ENCODE data around the gene ARSB.

The ARSB gene

DNA sequence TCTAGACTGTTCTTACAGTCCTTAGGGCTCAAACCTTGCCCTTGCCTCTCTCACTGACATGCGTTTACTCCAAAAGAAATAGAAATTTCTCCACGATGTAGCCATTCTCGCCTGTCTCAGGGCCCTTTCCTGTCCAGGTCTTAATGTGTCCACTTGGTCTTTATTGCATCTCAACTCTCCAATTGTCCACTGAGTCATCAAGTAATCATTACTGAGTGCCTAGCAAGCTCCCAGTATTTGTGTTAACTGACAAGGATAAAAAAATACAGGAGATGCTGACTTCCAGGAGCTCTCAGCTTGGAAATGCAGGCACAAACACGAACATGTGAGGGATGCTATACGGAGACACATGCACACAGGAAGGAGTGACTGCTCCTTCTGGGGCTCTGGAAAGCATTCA lies 147.3 kb downstream of the ARSB start:
- DNase-seq (ENCODE audit: low read depth in 2 of 2), result no peak

DNA sequence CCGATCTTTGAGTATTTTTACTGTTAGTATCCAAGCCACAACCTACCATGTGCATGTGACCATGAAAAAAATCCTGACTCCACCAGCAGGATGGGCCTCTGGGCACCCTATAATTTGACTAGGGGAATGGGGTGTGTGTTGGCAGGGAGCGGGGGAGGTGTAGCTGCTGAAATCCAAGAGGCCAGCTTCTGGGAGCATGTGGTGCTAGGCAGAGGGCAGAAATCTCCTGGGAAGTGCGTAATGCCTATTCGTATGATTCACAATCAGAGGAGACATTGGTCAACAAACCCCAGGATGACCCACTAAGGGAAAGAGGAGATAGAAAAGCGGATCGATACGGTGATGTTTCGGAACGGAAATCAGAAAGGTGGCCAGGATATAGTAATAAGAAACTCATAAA lies 149.9 kb downstream of the ARSB start:
- DNase-seq (ENCODE audit: low read depth in 2 of 2), result no peak

DNA sequence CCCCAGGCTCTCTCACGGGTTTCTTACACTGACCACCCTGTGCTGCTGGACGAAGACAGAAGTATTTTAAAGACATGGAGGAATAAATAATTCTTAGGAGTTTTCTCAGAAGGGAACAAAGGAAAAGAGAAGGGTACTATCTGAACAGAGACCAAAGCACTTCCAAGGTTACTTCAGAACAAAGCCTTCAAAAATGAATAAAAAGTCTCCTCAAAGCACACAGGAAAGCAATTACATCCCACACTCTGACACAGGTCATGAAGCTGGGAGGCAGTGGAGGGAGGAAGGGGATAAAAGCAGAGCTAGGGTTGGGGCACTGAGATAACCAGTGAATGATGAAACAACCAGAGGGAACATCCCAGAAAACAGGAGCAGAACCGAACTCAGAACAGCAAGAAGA lies 151.8 kb downstream of the ARSB start:
- DNase-seq (ENCODE audit: low read depth in 2 of 2), result no peak

DNA sequence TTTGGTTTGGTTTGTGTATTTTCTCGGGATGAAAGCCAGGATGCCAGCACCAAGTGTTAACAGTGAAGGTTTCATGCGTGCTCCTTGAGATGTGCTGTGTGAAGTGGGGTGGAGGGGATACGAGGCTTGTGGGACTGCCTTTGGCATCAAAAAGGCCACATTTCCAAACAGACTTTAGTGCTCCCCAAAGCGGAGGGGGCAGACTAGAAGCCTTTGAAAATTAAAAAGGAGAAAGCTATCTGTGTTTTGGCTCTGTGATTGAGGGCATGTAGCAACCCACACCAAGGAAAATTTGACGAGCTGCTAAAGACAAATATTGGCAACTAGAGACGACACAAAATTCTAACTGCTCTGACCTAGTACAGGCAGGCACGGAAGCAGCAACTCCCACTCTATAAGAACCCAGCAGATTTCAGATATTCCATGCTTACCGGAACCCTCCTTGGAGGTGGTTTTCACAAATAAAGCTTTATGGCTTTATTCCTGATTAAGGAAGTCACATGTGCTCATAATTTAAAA lies 154.5 kb downstream of the ARSB start:
- DNase-seq (ENCODE audit: low read depth in 2 of 2), result no peak

DNA sequence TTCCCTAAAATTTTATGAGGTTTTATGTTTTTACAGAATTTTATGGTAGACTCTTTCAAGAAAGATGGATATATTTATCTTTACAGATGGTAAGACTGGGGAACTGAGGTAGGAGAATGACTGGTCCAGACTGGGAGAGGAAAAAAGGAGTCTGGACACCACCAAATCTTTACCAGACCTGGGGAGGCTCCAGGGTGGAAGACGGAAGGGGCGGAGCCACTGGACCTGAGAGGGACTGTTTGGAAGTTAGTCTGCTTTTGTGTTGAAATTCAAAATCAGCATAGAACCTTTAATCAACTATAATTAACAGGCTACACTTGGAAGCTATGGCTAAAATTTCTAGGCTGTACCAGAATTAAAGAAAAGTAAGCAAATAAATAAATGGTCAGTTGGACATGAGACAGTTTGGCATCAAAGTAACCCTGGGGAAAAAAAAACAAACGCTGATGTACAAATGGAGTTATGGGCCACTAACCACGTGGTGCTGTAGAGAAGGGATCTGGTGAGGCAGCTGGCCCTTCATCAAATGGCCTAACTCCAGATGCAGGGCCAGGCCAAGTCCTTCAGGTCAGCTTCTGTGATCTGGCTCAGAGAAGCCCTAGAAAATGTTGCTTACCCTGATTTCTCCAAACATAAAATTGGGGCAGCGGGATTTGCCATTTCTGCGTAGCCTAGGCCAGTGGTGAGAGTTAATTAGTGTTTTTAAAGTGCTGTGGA lies 155.1 kb downstream of the ARSB start:
- DNase-seq (ENCODE audit: low read depth in 2 of 2), result no peak

DNA sequence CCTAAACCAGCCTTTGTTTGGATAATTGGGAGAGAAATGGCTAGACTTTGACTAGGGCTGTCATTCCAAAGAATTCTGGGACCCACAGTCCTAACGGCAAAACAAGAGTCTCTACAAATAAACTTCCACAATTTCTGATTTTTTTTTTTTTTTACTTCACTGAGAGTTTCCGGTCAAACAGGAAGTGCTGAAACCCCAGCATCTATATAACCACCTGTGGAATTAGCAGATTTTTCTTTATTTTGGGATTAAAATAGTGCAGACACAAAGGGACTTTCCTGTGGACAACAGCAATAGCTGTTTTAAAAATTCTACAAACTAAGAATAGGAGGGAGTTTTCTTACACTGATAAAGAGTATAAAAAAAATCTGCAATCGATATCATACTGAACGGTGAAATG lies 157.4 kb downstream of the ARSB start:
- DNase-seq (ENCODE audit: low read depth in 2 of 2), result no peak

DNA sequence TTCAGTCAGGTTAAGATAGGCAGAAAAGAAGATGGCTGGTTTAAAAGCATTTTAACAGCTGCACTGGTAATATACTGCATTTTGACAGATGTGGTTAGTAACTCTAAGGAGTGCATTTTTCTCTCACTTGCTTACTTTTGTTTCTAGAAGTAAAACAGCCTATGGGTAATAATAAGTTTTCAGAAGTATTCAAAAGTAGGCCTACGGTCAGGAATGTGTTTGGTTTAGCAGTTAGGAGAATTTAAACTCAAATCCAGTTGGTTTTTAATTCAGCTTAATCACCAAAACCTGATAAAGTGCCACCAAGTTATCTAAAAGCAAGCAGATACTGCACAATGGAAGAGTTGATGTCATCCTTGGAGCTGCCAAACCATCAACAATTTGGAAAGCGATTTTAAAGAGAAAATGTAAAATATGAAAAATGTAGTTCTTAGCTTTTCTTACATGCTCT lies 160.3 kb downstream of the ARSB start:
- no peak for DNase-seq (ENCODE audit: low read depth in 2 of 2)

DNA sequence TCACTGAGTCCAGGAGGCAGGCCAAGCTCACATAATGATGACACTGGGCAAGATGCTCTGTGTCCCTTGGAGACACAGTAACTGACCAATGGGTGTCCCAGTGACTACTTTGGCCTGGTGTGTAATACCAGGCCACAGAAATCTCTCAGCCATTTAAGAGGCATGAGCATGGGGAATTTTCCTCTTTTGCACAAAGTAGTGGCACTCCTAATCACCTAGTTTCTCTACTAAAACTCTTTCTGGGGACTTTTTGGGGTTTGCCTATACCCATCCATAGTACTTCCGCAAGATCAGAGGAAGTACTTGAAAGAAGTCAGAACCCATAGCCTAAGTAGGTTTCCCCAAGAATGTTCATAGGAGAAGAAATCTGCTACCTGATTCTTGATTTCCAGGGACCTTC lies 161.9 kb downstream of the ARSB start:
- DNase-seq (ENCODE audit: low read depth in 2 of 2), result no peak

DNA sequence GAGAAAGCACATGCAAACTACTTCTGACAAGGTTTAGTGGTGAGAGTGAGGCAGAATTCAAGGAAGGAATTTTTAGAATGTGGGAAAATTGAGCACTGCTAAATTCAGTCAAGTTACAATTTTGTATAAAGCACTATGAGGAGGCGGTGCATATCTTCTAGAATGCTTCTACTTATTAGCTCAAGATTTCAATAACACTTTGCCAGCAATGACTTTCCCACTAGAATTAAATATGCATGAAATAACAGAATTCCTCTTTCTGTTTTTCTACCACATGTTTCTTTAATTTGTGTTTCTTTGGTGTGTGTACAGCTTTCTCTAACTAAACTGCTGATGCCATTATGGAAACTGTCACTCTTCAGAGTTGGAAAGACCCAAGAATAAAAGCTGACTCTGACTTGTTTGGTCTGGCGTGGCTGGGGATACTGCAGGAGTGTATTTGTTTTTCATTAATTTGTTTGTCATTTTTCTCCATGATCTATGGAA lies 163.5 kb downstream of the ARSB start:
- no peak for DNase-seq (ENCODE audit: low read depth in 2 of 2)

DNA sequence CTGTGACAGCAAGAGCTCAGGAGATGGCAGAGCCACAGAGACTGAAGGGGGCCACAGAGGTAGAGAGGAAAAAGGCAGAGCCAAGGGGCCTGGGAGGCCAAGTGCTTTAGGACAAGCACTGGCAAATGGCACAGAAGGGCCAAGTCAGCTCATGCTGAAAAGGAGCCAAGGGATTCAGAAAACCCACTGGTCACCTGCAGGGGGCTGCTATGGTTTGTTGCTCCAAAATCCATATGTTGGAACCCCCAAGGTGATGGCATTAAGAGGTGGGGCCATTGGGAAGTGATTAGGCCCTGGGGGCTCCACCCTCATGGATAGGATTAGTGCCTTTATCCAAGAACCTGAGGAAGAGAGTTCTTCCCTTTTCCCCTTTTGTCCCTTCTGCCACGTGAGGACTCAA lies 165.4 kb downstream of the ARSB start:
- DNase-seq (ENCODE audit: low read depth in 2 of 2), result no peak

DNA sequence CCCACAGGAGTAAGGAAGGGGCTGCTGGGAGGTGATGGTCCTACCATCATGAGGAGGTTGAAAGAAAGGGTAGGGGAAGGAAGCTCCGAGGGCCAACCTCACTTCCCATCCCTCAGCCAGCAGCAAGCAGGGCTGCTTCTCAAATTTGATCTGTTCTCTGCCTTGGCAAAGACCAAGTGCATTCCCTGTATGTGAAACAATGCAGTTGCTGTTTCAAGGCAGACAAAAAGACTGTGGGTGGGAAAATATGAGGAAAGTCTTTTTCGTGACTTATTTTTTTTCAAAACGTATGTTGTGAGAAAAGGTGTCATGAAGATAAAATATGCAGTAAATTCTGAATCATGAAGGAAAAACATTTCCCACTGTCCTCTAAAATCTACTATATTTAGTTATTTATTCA lies 165.9 kb downstream of the ARSB start:
- DNase-seq (ENCODE audit: low read depth in 2 of 2), result no peak

DNA sequence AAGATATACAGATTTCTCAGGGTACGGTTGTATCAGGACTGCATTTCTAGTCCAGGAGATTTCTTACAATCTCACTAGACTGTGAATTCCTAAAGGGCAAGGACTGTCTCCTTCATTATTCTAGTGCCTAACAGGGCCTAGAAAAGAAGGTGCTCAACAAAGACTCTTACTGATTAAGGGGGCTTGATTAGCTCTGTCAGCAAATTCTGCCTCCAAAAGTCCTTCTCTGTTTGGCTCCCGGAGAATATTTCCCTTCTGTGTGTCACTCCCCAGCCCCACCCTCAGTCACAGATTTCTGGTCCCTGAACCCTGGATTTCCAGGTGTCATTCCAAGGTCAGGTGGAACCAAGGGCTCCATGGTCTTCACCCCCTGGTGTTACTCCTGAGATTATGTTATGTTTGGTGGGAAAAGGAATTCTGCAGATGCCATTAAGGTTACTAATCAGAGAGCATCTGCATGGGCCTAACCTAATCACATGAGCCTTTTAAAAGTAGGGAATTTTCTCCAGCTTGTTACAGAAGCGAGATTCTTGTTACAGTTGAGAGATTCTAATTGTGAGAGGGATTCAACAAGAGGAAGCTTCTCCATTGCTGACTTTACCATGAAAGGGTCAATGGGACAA lies 168.9 kb downstream of the ARSB start:
- DNase-seq (ENCODE audit: low read depth in 2 of 2), result no peak

DNA sequence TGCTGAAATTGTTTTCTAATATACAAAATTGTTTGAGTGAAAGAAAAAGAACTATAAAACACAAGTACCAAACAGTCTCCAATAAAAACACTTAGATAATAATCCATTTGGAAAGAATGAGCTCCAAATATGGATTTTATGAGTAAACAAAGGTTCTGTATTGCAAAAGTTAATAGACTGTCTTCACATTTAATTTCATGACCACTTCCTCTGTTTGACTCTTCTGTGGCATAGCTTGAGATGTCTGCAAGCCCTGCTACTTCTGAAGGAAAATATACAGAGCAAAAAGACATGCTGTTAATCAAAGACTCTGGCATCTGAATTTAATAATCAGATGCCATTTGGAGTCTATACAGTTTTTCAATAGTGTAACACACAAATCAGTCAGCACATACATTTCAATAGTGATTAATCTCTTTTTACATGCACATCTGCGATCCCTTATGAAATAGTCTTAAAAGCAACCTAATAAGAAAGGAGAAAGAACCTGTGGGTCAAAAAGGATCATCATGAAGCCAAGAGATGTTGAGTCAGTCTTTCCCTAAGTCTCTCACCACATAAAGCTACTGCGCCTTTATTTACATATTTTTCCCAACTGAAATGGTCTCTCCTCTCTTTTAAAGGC lies 171.1 kb downstream of the ARSB start:
- DNase-seq (ENCODE audit: low read depth in 2 of 2), result no peak

DNA sequence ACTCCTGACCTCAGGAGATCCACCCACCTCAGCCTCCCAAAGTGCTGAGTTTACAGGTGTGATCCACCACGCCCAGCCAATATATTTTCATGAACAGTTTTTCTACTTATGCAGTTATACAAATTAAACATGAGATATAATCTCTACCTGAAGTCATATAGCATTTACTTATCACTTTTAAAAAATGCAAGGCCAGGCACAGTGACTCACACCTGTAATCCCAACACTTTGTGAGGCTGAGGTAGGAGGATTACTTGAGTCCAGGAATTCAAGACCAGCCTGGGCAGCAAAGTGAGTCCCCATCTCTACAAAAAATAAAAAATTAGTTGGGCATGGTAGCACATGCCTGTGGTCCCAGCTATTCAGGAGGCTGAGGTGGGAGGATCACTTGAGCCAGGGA lies 171.8 kb downstream of the ARSB start:
- DNase-seq (ENCODE audit: low read depth in 2 of 2), result no peak

DNA sequence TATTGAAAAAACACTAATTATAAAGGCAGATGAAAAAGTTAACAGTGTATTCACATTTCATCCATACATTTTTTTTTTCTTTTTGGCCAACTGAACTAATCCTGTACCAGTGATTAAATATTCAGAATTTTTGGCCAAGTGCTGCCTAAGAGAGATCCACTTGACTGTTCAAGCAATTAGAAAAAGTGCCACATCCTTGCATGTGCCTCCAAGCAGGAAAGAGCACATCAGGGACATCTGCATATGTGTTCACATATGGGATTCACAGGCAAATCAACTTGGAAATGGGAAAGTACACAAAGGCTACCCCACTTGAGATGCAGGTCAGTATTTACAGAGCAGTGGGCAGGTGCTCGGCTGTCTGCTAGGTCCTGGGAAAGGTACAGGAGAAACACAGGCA lies 173.2 kb downstream of the ARSB start:
- DNase-seq (ENCODE audit: low read depth in 2 of 2), result no peak

DNA sequence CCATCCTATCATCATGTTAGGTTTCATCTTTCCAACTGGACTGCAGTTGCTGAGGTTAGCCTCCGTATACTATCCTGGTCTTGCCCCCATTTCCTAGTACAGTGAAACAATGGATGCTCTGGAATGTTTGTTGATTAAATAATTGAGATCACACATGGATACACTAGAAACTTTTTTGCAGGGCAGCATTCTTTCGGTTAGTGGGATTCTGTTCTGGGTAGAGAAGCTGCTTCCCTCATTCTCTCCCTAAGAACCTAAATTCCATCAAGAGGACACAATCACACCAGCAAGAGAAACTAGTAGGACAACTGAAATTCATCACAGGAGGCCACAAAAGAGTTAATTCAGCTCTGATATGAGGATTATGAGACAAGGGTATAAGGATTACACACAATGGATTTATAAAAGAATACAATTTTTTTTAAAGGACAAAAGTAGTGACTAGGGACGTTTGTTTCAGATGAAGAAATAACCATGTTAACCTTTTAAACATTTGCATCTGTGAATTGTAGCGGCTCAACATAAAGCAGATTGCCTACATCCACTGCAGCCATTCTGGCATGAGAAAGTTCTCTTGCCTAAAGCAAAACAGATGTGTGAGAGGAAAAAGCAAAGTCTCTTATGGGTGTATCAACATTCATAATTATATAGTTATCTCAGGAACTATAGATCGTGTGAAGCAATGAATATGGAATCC lies 173.8 kb downstream of the ARSB start:
- DNase-seq (ENCODE audit: low read depth in 2 of 2), result no peak

DNA sequence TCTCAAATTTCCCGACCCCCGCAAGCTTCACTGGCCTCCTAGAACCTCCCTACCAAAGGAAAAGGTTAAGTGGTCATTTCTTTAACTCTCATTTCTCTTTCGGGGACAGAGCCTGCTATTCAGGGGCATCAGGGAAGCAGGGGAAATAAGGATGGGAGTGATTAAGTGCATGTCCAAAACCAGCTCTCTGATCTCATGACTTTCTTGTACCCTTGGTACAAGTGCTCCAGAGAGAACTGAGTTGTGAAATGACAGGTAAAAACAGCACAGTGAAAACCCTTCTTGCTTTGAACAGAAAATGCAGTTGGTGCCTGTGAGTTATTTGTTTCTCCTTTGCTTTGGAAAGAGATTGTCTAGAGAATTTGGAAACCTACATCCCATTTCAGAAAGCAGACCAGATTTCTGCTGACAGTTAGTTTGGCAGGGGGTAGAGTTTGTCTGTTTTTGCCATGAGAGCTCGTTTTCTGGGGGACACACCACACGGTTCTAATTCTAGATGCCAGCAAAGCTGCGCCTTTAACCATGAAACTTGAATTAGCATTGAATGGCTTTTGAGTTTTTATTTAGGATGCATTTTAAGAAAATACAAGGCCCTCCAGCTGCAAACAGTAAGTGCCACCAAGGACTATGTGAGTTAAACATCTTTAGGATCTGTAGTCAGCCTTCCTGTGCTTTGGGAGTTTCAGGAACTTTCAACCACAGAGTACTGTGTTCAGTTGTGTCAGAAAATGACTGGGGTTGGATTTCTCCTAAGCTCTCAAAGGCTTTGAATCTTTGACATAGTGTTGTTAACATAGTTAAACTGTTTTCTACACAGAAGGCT lies 174.8 kb downstream of the ARSB start:
- no peak for DNase-seq (ENCODE audit: low read depth in 2 of 2)

DNA sequence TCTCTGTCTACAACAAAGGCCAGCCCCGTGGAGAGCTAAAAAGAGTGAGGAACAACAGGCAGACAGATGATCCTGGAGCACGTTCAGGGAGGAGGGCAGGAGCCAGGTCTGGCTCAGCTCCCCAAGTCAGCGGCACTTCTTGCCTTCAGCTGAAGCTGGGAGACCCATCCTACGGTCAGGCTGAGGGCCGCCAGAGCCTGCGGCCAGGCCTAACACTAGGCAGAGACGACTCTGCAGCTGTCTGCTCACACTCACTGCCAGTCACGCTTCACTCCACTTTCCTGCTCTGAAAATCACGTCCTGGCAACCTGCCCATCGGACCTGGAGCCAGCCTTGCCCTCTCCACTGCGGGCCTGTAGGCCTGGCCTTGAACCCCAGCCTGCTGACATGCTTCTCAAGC lies 175.7 kb downstream of the ARSB start:
- DNase-seq (ENCODE audit: low read depth in 2 of 2), result no peak

DNA sequence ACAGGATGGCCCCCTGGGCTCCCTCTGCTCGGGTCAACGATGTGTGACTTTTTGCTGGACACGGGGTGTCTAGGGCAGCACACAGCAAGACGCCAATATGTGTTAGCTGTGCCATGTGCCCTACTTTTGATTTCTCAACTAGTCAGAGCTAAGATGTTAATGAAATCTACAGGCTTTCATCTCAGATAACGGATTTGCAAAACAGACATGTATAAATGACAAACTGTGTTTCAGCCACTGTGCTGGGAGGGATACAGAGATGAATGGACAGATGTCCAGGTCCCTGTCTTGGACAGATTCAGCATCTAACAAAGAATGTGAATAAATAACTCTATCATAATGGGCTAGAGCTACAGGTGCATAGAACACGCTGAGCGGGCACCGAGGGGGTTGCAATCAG lies 176.3 kb downstream of the ARSB start:
- no peak for DNase-seq (ENCODE audit: low read depth in 2 of 2)

DNA sequence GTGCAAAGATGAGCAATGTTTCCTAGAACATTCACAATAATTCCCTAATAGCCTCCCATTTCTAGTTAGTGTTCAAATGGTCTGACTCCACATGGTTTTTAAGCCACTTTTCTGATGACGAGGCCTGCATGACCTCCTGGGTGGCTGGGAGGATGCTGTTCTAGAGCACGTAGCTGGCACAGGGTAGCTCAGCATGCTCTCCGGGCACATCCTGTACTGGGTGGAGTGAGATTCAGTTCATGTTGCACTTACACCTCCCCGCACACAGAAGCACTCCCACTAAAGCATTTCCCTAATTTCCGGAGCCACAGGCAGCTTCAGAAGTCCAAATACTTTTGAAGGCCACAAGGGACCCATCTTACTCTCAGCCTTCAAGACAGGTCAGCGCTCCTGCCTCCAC lies 176.7 kb downstream of the ARSB start:
- no peak for DNase-seq (ENCODE audit: low read depth in 2 of 2)

DNA sequence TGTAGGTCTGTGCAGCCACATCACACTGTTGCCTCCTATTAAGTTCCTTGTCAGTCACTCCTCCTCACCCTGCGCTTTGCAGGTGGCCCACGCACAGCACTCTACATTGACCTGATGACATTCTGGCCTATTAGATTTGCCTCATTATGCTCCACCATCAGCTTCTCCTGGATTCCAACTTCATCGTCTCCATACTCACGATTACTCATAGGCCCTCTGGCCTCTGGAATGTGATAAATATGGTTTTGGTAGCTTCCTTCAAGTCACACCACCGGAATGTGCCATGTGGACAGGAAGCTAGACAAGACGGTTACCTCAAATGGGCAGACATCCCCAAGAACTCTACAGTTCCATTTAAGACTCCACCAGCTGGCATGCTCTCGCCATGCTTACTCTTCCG lies 178.6 kb downstream of the ARSB start:
- DNase-seq (ENCODE audit: low read depth in 2 of 2), result no peak

Measured in stimulated activated CD4-positive, alpha-beta T cell treated with anti-CD3 and anti-CD28 coated beads, Interleukin-4, amount 100 ng/mL, for 48 hours (primary cell).